HG02588 (cell line): ENCODE results near the gene KIAA0586.
"Not testable (repeated sequence)": the region's sequence is repeated elsewhere in the genome, so short reads cannot be mapped to it uniquely, and the experiment has no call there.

Experiments used
- ATAC-seq: cut with Tn5 transposase; IDR thresholded peaks from one replicate; pipeline ENCODE4 v1.9.1; 2021; ENCODE audit warnings: mild to moderate bottlenecking, moderate library complexity; ENCODE audit not compliant: unreplicated experiment

The KIAA0586 gene

GRCh38 chr14:58463147-58463546, 35.6 kb downstream of the KIAA0586 start:
- no peak for ATAC-seq

DNA sequence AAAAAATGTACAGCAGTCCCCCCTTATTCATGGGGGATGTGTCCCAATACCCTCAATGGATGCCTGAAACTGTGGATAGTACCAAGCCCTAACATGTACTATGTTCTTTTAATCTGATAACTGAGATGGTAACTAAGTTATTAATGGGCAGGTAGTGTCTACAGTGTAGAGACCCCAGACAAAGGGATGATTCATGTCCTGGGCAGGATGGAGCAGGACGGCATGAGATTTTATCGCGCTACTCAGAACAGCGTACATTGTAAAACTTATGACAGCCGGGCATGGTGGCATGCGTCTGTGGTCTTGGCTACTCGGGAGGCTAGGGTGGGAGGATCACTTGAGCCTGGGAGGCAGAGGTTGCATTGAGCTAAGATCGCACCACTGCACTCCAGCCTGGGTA, 37.1 kb downstream of the KIAA0586 start:
- ATAC-seq = no peak

GRCh38 chr14:58465421-58465820, 37.9 kb downstream of the KIAA0586 start:
- ATAC-seq = no peak

GRCh38 chr14:58466459-58466858, 38.9 kb downstream of the KIAA0586 start:
- no peak for ATAC-seq

- ATAC-seq = no peak
Measured at GRCh38 chr14:58467575-58467974, 40.1 kb downstream of the KIAA0586 start.

- no peak for ATAC-seq
Measured at GRCh38 chr14:58469309-58469708, 41.8 kb downstream of the KIAA0586 start.

- no peak for ATAC-seq
Measured at GRCh38 chr14:58476320-58476719, 48.8 kb downstream of the KIAA0586 start.

- ATAC-seq = no peak
Measured at GRCh38 chr14:58477653-58478052, 50.1 kb downstream of the KIAA0586 start.

DNA sequence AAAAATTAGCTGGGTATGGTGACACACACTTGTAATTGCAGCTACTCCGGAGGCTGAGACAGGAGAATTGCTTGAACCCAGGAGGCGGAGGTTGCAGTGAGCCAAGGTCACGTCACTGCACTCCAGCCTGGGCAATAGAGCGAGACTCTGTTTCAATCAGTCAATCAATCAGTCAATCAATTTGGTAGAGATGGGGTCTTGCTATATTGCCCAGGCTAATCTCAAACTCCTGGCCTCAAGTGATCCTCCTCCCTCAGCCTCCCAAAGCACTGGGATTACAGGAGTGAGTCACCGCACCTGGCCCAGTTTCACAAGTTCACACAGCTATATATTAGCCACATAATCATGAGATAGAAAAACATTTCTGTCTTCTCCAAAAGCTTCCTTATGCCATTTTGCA, 50.8 kb downstream of the KIAA0586 start:
- not testable (repeated sequence) for ATAC-seq

DNA sequence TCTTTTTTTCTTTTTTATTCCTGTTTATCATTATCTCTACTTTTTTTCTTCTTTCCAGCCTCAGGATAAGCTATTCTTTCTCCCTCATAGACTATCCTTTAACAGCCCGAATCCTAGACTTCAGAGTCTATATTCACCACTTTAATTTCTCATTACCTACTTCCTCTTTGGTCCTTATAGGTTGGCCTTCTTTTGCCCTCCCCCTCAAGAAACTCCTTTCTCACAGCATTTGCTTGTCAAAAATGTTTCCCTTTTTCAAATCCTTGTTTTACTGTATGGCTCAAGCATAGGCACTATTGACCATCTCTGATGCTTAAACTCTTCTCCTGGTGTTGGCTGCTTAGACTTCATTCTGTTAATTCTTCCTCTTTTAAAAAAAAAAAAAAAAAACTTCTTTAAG, 52.5 kb downstream of the KIAA0586 start:
- no peak for ATAC-seq

DNA sequence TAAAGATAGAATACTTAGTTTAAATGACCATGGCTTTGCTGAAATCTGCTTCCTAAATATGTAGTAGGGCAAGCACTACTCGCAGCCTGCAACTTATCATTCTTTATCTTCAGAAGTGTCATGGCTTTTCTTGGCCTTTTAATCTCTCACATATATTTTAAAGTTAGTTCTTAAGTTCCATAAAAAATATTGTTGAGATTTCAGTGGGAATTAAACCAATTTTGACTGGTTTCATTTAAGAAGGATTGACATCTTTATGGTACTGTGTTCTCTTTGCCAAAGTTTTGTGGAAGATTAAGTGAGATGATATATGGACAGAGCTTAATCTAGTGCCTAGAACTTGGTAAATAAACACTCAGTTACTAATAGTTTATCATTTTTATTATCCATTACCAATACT, 56.7 kb downstream of the KIAA0586 start:
- ATAC-seq = no peak

DNA sequence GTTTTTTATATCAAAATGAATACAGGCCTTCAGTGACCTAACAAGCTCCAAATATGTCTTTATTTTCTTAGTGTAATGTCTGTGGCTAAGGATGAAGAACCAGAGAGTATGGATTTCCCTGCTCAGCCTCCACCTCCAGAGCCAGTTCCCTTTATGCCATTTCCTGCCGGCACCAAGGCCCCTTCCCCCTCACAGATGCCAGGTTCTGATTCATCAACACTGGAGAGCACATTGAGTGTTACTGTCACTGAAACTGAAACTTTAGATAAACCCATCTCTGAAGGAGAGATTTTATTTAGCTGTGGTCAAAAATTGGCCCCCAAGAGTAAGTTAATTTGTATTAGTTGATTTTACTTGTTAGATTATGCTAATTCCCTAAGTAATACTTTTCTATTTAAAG, 61.0 kb downstream of the KIAA0586 start:
- ATAC-seq = no peak

DNA sequence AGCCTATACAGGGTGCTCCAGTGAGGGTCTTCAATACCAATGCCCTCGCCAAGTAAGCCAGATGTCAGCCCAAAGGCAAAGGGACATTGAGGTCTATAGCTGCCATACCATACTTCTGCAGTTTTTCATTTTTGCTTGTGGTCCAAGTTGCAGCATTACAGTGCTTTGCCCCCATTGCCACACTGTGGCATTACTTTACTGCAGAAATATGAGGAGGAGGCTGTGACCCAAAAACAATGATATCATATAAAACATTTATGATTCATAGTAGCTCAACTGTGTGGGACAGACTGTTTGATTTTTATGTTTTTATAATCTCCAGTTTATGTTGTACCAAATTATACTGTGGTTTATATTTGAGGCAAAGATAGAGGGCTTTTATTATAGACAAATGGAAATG, 64.1 kb downstream of the KIAA0586 start:
- no peak for ATAC-seq

DNA sequence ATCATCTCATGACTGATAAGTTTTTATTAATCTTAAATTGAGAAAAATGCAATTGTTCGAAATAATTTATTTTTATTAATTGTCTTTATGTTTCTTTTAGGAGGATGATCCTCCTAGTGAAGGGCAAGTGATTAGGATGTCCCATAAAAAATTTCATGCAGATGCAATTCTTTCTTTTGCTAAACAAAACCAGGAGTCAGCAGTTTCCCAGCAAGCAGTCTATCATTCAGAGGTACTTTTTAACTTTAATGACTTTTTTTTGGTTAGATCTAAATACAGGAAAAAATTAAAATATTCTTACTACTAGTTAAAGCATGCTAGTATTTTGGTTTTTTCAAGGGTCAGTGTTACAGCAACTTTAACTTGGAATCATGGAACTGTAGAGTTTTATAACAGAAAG, 64.5 kb downstream of the KIAA0586 start:
- ATAC-seq = no peak

- no peak for ATAC-seq
Measured at GRCh38 chr14:58501214-58501816, 73.8 kb downstream of the KIAA0586 start.

- no peak for ATAC-seq
Measured at GRCh38 chr14:58513272-58513671, 85.8 kb downstream of the KIAA0586 start.

GRCh38 chr14:58517592-58517991, 90.1 kb downstream of the KIAA0586 start:
- ATAC-seq = no peak

GRCh38 chr14:58525691-58526090, 98.2 kb downstream of the KIAA0586 start:
- ATAC-seq = not testable (repeated sequence)

DNA sequence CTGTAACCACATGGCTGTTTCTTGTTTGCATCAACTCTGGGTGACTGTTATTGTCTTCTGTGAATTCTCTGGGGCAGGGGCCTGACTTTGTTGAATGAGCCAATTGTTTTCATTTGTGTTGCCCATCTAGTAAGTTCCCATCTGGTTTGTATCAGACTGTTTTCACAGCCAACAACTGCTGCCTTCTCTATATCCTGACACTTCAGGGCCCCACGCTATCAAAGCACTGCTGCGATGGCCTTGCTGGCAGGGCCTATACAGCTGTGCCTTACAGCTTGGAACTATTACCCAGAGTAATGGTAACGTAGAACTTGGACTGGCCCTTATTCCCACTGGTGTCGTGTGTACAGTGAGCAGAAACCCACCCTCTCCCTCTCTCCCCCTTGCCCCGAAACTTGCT, 105.9 kb downstream of the KIAA0586 start:
- ATAC-seq = no peak

- ATAC-seq = no peak
Measured at GRCh38 chr14:58535044-58535443, 107.5 kb downstream of the KIAA0586 start.

- ATAC-seq = no peak
Measured at GRCh38 chr14:58537004-58537403, 109.5 kb downstream of the KIAA0586 start.

DNA sequence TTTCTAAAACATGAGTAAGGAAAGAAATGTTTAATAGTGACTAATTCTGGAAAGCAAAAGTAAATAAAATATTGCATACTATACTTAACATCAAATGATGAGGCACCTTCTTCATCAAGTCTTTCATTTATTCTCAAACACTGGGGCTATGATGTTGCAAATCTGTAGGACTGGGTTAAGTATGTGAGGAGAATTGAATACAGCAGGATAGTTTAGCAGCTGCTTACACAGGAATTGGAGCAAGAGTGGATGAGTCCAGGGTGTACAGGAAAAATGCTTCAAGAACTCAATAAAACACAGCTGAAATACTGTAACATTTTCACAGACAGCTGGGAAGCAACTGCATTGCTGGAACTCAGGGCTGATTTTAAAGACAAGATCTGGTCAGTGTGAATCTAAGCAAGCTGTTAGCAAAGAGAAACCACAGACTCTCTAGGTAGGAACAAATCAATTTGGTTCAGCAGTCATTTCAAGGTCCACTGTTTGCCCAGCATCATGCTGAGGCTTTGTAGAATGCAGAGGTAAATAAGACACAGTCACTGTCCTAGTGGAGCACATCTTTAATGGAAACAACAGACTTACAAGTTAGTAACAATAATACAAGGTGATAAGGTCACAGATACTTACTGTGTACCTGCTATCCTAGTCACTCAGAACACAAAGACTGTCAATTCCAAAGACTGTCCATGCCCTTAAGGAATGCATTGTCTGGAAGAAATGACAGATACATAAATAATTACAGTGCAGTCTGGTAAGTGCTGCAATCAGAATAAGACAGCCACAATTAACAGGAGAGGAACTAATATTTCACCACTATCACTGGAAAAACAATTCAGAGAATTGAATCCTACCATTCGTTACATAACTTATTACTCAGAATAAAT, 113.5 kb downstream of the KIAA0586 start:
- no peak for ATAC-seq
